BLaER1 treated with 17β-estradiol and CSF1 and Interleukin-3, amounts not matched to agents 10 nM and 100 nM (cell line): ENCODE results near the gene MBLAC1.
"Not testable (repeated sequence)": the region's sequence is repeated elsewhere in the genome, so short reads cannot be mapped to it uniquely, and the experiment has no call there.

Experiments used
- H3K27ac ChIP-seq, 11 experiments: shearing (Covaris generic); formaldehyde crosslinking; 2 replicates each; pipeline ENCODE4 v1.8.1; 2022
- H3K27me3 ChIP-seq, 11 experiments: shearing (Covaris generic); formaldehyde crosslinking; 2 replicates each; pipeline ENCODE4 v1.8.1; 2022
- H3K36me3 ChIP-seq, 11 experiments: shearing (Covaris generic); formaldehyde crosslinking; 2 replicates each; pipeline ENCODE4 v1.8.1; 2022
- H3K4me1 ChIP-seq, 10 experiments: shearing (Covaris generic); formaldehyde crosslinking; 2 replicates each; pipeline ENCODE4 v1.8.1; 2022
- H3K4me2 ChIP-seq, 11 experiments: shearing (Covaris generic); formaldehyde crosslinking; 2 replicates each; pipeline ENCODE4 v1.8.1; 2022
- H3K4me3 ChIP-seq, 10 experiments: shearing (Covaris generic); formaldehyde crosslinking; 2 replicates each; pipeline ENCODE4 v1.8.1; 2022
- H3K9ac ChIP-seq, 11 experiments: shearing (Covaris generic); formaldehyde crosslinking; 2 replicates each; pipeline ENCODE4 v1.8.1; 2022
- H3K9me3 ChIP-seq, 11 experiments: shearing (Covaris generic); formaldehyde crosslinking; replicated peaks in 1 of 11; 2 replicates each; pipeline ENCODE4 v1.8.1; 2022
- H4K20me1 ChIP-seq, 11 experiments: shearing (Covaris generic); formaldehyde crosslinking; 2 replicates each; pipeline ENCODE4 v1.8.1; 2022
- Cebpa-rat ChIP-seq, 11 experiments: shearing (Covaris generic); IDR thresholded peaks; 2 replicates each; pipeline ENCODE4 v1.8.1; 2022

Gene MBLAC1

GRCh38 chr7:100132126-100132525, 5.4 kb downstream of the MBLAC1 start:
- H4K20me1 ChIP-seq: no peaks in the 10 kb centered on the region
- H3K27ac ChIP-seq: no peak overlapping the region
- H3K4me1 ChIP-seq: peaks cover 9 to 44% (median 28%) of the 10 kb centered on the region in 10 experiments
- H3K4me3 ChIP-seq: no peak overlapping the region
- no peaks in the 10 kb centered on the region for H3K36me3 ChIP-seq
- H3K4me2 ChIP-seq: peak overlapping the region in 8 of 11 experiments; percentile 11 to 56 (median 28); a peak in 11 of 22 replicates
- H3K27me3 ChIP-seq: peaks cover 4 to 26% (median 20%) of the 10 kb centered on the region in 11 experiments; a peak in 12 of 22 replicates
- 0 out of 22 replicates have a peak overlapping the region, but pooled peaks of 3 of the 11 experiments have one; percentile 1 to 6 (median 1) for H3K9ac ChIP-seq
- no peak for TF ChIP-seq Cebpa-rat (IDR thresholded peaks at IDR 0.05)
- H3K9me3 ChIP-seq: no peaks in the 10 kb centered on the region

- Histone ChIP-seq H3K36me3 (no peaks in the 10 kb centered on the region), H3K4me2 (peak overlapping the region in 7 of 11 experiments; percentile 11 to 56 (median 31); a peak in 11 of 22 replicates), H3K9me3 (no peaks in the 10 kb centered on the region), H4K20me1 (no peaks in the 10 kb centered on the region), H3K27me3 (peaks cover 4 to 21% (median 16%) of the 10 kb centered on the region in 11 experiments; a peak in 12 of 22 replicates), H3K4me1 (peaks cover 8 to 42% (median 27%) of the 10 kb centered on the region in 10 experiments), H3K27ac (no peak overlapping the region), H3K4me3 (no peak overlapping the region), H3K9ac (0 out of 22 replicates have a peak overlapping the region, but pooled peaks of 1 of the 11 experiments have one; percentile 1)
- TF ChIP-seq Cebpa-rat (IDR thresholded peaks at IDR 0.05): no peak
These were observed 6.0 kb downstream of the MBLAC1 start for GRCh38 chr7:100132697-100133151.

- Histone ChIP-seq H3K4me1 (peaks cover 23 to 61% (median 39%) of the 10 kb centered on the region in 10 experiments), H3K27ac (no peak overlapping the region), H3K9me3 (no peaks in the 10 kb centered on the region), H3K4me2 (peak overlapping the region in 10 of 11 experiments; percentile 3 to 68 (median 40); a peak in 19 of 22 replicates), H3K9ac (peak overlapping the region in 1 of 11 experiments; percentile 1; a peak in 1 of 22 replicates), H3K27me3 (no peaks in the 10 kb centered on the region), H3K36me3 (no peaks in the 10 kb centered on the region), H4K20me1 (no peaks in the 10 kb centered on the region), H3K4me3 (no peak overlapping the region)
- TF ChIP-seq Cebpa-rat (IDR thresholded peaks at IDR 0.05): no peak
These were observed 11.3 kb downstream of the MBLAC1 start for GRCh38 chr7:100137851-100138760.

- Histone ChIP-seq H3K9me3 (no peaks in the 10 kb centered on the region), H3K27me3 (no peaks in the 10 kb centered on the region), H3K4me3 (0 out of 20 replicates have a peak overlapping the region, but pooled peaks of 1 of the 10 experiments have one; percentile 18), H3K4me2 (peak overlapping the region; percentile 33 to 91 (median 77); a peak in 21 of 22 replicates), H3K9ac (peak overlapping the region in 9 of 11 experiments; percentile 37 to 72 (median 54); a peak in 14 of 22 replicates), H4K20me1 (no peaks in the 10 kb centered on the region), H3K36me3 (no peaks in the 10 kb centered on the region), H3K4me1 (peaks cover 23 to 59% (median 40%) of the 10 kb centered on the region in 10 experiments), H3K27ac (peak overlapping the region in 10 of 11 experiments; percentile 3 to 85 (median 71); a peak in 17 of 22 replicates)
- TF ChIP-seq Cebpa-rat (IDR thresholded peaks at IDR 0.05): peak in 7 of 11 experiments; percentile 13 to 54 (median 38); a peak in 3 of 22 replicates
These were observed 14.8 kb downstream of the MBLAC1 start for GRCh38 chr7:100141555-100141949.

GRCh38 chr7:100142461-100142860, 15.7 kb downstream of the MBLAC1 start:
- Histone ChIP-seq H3K9ac (peak overlapping the region in 5 of 11 experiments; percentile 35 to 72 (median 60); a peak in 6 of 22 replicates), H4K20me1 (no peaks in the 10 kb centered on the region), H3K9me3 (no peaks in the 10 kb centered on the region), H3K4me1 (peaks cover 22 to 59% (median 40%) of the 10 kb centered on the region in 10 experiments), H3K4me3 (no peak overlapping the region), H3K4me2 (peak overlapping the region in 9 of 11 experiments; percentile 59 to 91 (median 78); a peak in 15 of 22 replicates), H3K27ac (peak overlapping the region in 8 of 11 experiments; percentile 27 to 85 (median 75); a peak in 14 of 22 replicates), H3K27me3 (no peaks in the 10 kb centered on the region), H3K36me3 (no peaks in the 10 kb centered on the region)
- peak in 2 of 11 experiments; percentile 32 to 56; a peak in 2 of 22 replicates for TF ChIP-seq Cebpa-rat (IDR thresholded peaks at IDR 0.05)

- H3K4me2 ChIP-seq: not testable (repeated sequence)
- 0 out of 22 replicates have a peak, but pooled peaks of 1 of the 11 experiments have one; percentile 17 for TF ChIP-seq Cebpa-rat (IDR thresholded peaks at IDR 0.05)
- peaks cover 31 to 48% (median 40%) of the 10 kb centered on the region in 10 experiments for H3K4me1 ChIP-seq
These were observed 19.6 kb downstream of the MBLAC1 start for GRCh38 chr7:100146350-100146749.

GRCh38 chr7:100147278-100147677, 20.5 kb downstream of the MBLAC1 start:
- Histone ChIP-seq H3K36me3 (peaks cover 0 to 23% (median 10%) of the 10 kb centered on the region in 11 experiments; a peak in 15 of 22 replicates), H3K4me1 (peaks cover 31 to 48% (median 40%) of the 10 kb centered on the region in 10 experiments), H3K9ac (no peak overlapping the region), H3K9me3 (no peaks in the 10 kb centered on the region), H3K27me3 (no peaks in the 10 kb centered on the region), H3K4me2 (no peak overlapping the region), H4K20me1 (peaks cover 0 to 7% (median 0%) of the 10 kb centered on the region in 11 experiments; a peak in 3 of 22 replicates), H3K27ac (no peak overlapping the region), H3K4me3 (no peak overlapping the region)
- TF ChIP-seq Cebpa-rat (IDR thresholded peaks at IDR 0.05): no peak

More at GRCh38 chr7:100146350-100146749, 19.6 kb downstream of the MBLAC1 start:
- H3K9me3 ChIP-seq, H4K20me1 ChIP-seq, H3K4me3 ChIP-seq, H3K27me3 ChIP-seq, H3K9ac ChIP-seq, H3K27ac ChIP-seq: not testable (repeated sequence)
- H3K36me3 ChIP-seq: peaks cover 0 to 15% (median 9%) of the 10 kb centered on the region in 11 experiments; a peak in 9 of 22 replicates

- TF ChIP-seq Cebpa-rat (IDR thresholded peaks at IDR 0.05): no peak
- H3K9ac ChIP-seq: peak overlapping the region; percentile 38 to 91 (median 87); a peak in 19 of 22 replicates
- H3K27ac ChIP-seq: peak overlapping the region in 10 of 11 experiments; percentile 15 to 93 (median 85); a peak in 19 of 22 replicates
- H3K9me3 ChIP-seq: no peaks in the 10 kb centered on the region
- H3K4me3 ChIP-seq: peak overlapping the region; percentile 84 to 94 (median 90); a peak in 18 of 20 replicates
- peaks cover 6 to 29% (median 17%) of the 10 kb centered on the region in 11 experiments for H3K36me3 ChIP-seq
- H4K20me1 ChIP-seq: peaks cover 0 to 13% (median 5%) of the 10 kb centered on the region in 11 experiments; a peak in 16 of 22 replicates
- H3K27me3 ChIP-seq: no peaks in the 10 kb centered on the region
- H3K4me2 ChIP-seq: peak overlapping the region; percentile 63 to 99 (median 76)
- H3K4me1 ChIP-seq: peaks cover 37 to 48% (median 43%) of the 10 kb centered on the region in 10 experiments
These were observed 21.4 kb downstream of the MBLAC1 start for GRCh38 chr7:100148225-100148558.
